ENCODE data around the gene YKT6. TPM values are rescaled to one million over a fixed set of nuclear protein-coding genes. Genes with fewer than 3 reads are reported as not detected.

YKT6 gene
- total and polyA plus RNA-seq, 2 of the 8 experiments (the other 6 are each of a cell fraction or from before 2014, with no cell fraction given): 75.3 to 103 TPM

DNA sequence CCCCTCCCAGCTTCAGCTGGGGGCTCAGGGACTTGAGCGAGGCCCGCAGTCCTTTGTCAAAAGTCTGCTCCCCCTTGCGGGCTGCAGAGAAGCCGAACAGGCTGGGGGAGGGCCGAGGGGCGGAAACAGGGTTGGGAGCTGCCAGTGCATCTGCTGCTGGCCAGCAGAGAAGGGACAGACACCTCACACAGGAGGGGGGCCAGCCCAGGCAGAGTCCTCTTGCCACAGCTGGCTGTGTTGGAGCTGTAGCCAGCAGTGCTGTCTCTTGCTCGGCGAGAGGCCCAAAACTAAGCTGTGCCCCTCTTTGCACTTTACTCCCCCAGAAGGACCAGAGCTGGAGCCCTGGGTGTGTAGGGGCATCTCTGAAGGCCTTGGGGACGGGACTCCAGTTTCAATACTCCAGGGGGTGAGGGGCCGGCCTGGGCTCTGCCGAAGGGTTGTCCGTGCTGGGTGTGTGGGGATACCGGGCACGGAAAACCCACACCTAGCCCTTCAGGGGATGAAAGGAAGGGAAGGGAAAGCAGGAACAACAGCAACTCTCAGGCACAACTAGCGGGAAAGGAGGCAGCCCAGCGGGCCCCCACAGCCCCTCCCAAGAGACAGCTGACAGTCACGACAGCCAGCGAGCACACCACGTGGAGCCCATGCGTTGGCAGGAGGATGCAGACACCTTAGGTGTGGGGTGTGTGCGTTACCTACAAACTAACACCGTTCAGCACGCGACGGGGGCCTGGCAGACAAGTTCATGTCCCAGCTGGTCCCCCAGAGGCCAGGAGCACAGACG, 17.8 kb downstream of the YKT6 start (continued):
- TF ChIP-seq CTCF (IDR thresholded peaks at IDR 0.05; ENCODE audit: control extremely low read depth in 1 of 3, insufficient read depth in 1 of 3, low read depth in 1 of 3, low read length in 3 of 3) (peak in 2 of 3 experiments; percentile 41 to 42; a peak in 2 of 4 replicates), FOSL1 (IDR thresholded peaks at IDR 0.05; ENCODE audit: insufficient read depth, low read depth, low read length) (no peak), TAF7 (optimal IDR thresholded peaks at IDR 0.05; ENCODE audit: borderline replicate concordance, low read depth, low read length) (no peak), TAF1 (IDR thresholded peaks at IDR 0.05; ENCODE audit: low read depth, low read length) (no peak), RBBP5 (IDR thresholded peaks at IDR 0.05; ENCODE audit: borderline replicate concordance, low read depth, low read length) (peak; percentile 72; the same call in 1 of the 2 replicates), NANOG (IDR thresholded peaks at IDR 0.05; ENCODE audit: insufficient read depth, low read depth, low read length, poor library complexity, severe bottlenecking) (no peak), KDM1A (IDR thresholded peaks at IDR 0.05; ENCODE audit: borderline replicate concordance, low read length) (no peak), SP2 (IDR thresholded peaks at IDR 0.05; ENCODE audit: low read length) (no peak), SP4 (IDR thresholded peaks at IDR 0.05; ENCODE audit: low read length) (no peak), CHD2 (IDR thresholded peaks at IDR 0.05; ENCODE audit: low read length) (no peak), SAP30 (IDR thresholded peaks at IDR 0.05; ENCODE audit: insufficient read depth, insufficient replicate concordance, low read length) (no peak), HDAC2 (IDR thresholded peaks at IDR 0.05; ENCODE audit: borderline replicate concordance in 1 of 2, low read depth in 2 of 2, low read length in 2 of 2) (no peak), SIX5 (IDR thresholded peaks at IDR 0.05; ENCODE audit: low read depth, low read length) (no peak), BRCA1 (IDR thresholded peaks at IDR 0.05; ENCODE audit: low read depth, low read length) (no peak)

Data from H1 (cell line).